Measurements from ENCODE around the gene PDE6C.

PDE6C gene

GRCh38 chr10:93572606-93573005, 39.7 kb upstream of the PDE6C start:
- H3K4me3 ChIP-seq (ENCODE audit: low read depth, low read length) = no peak overlapping the region
- DNase-seq (ENCODE audit: low read depth) = no peak
- no peak for TF ChIP-seq CTCF (IDR thresholded peaks at IDR 0.05; ENCODE audit: low read depth, low read length, missing control alignments)

- H3K4me3 ChIP-seq (ENCODE audit: low read depth, low read length) = no peak overlapping the region
- TF ChIP-seq CTCF (IDR thresholded peaks at IDR 0.05; ENCODE audit: low read depth, low read length, missing control alignments) = no peak
- DNase-seq (ENCODE audit: low read depth) = no peak
These were observed 39.1 kb upstream of the PDE6C start for GRCh38 chr10:93573051-93573909.

GRCh38 chr10:93573924-93574323, 38.4 kb upstream of the PDE6C start:
- no peak for DNase-seq (ENCODE audit: low read depth)
- H3K4me3 ChIP-seq (ENCODE audit: low read depth, low read length) = no peak overlapping the region
- TF ChIP-seq CTCF (IDR thresholded peaks at IDR 0.05; ENCODE audit: low read depth, low read length, missing control alignments) = no peak

- no peak overlapping the region for H3K4me3 ChIP-seq (ENCODE audit: low read depth, low read length)
- no peak for DNase-seq (ENCODE audit: low read depth)
- TF ChIP-seq CTCF (IDR thresholded peaks at IDR 0.05; ENCODE audit: low read depth, low read length, missing control alignments) = no peak
These were observed 35.4 kb upstream of the PDE6C start for GRCh38 chr10:93576888-93577287.

GRCh38 chr10:93577565-93577964, 34.8 kb upstream of the PDE6C start:
- H3K4me3 ChIP-seq (ENCODE audit: low read depth, low read length) = no peak overlapping the region
- no peak for TF ChIP-seq CTCF (IDR thresholded peaks at IDR 0.05; ENCODE audit: low read depth, low read length, missing control alignments)
- DNase-seq (ENCODE audit: low read depth) = no peak

GRCh38 chr10:93579089-93579488, 33.2 kb upstream of the PDE6C start:
- TF ChIP-seq CTCF (IDR thresholded peaks at IDR 0.05; ENCODE audit: low read depth, low read length, missing control alignments) = no peak
- H3K4me3 ChIP-seq (ENCODE audit: low read depth, low read length) = no peak overlapping the region
- DNase-seq (ENCODE audit: low read depth) = no peak

Measured in GM12864 (cell line).